Mesothelial cell of epicardium (in vitro differentiated cells): ENCODE data around the gene PARD3. TPM values are rescaled to one million over a fixed set of nuclear protein-coding genes. Genes with fewer than 3 reads are reported as not detected.
A peak's percentile ranks its signal among the peaks of the same experiment; 100 is the strongest.

ENCODE experiments used
- DNase-seq, 2 experiments: peaks; one replicate each; pipeline ENCODE4 v3.0.0; 2021; ENCODE audit warnings: low spot score in 2 of 2; ENCODE audit not compliant: unreplicated experiment in 2 of 2
- H3K27ac Mint-ChIP-seq: 2 replicates; pipeline ENCODE4 v1.8.0; 2021; ENCODE audit warnings: mixed read lengths
- H3K27me3 Mint-ChIP-seq: 2 replicates; pipeline ENCODE4 v1.8.0; 2021; ENCODE audit warnings: low read depth, mixed read lengths
- H3K36me3 Mint-ChIP-seq: 2 replicates; pipeline ENCODE4 v1.8.0; 2021; ENCODE audit warnings: mixed read lengths
- H3K4me1 Mint-ChIP-seq: 2 replicates; pipeline ENCODE4 v1.8.0; 2021; ENCODE audit warnings: mixed read lengths
- H3K4me3 Mint-ChIP-seq: 2 replicates; pipeline ENCODE4 v1.8.0; 2021; ENCODE audit warnings: mild to moderate bottlenecking, moderate library complexity, mixed read lengths
- H3K9me3 Mint-ChIP-seq: 2 replicates; pipeline ENCODE4 v1.8.0; 2021; ENCODE audit warnings: mixed read lengths
- total RNA-seq: library from RNA; stranded (reverse); gene quantifications from 3 replicates; pipeline ENCODE4 v1.2.1, GENCODE V29; 2021
- TF ChIP-seq, protein P1 (sequence below): fragments of 200-600 bp; sonication (generic); IDR thresholded peaks from one replicate; pipeline ENCODE4 v1.5.0; 2021; ENCODE audit warnings: antibody characterized with exemption; ENCODE audit not compliant: unreplicated experiment

PARD3 gene
- total RNA-seq, 1 donor from 2014 or later: 73.2 TPM

DNA sequence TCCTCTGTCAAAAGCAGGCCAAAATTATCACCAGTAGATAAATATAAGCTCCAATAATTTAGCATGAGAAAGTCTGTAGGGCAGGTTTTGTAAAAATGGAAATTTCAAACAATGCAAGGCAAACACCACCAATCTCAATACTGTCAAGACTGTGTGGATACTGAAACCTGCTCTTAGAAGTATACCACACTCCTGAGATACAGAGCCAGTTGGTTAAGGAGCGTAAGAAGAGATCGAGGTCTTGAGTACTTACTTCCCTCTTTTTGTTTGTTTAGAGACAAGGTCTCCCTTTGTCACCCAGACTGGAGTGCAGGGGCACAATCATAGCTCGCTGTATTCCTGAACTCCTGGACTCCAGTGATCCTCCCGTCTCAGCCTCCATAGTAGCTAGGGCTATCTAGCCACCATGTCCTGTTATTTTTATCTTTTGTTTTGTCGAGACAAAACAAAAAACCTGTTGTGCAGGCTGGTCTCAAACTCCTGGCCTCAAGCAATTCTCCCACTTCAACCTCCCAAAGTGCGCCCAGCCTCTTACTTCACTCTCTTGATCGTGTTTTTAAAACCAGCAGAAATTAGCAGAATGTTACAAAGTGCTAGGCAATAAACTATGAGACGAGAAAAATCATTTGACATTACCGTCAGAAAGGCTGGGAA is 205.7 kb downstream of the PARD3 start:
- H3K9me3 Mint-ChIP-seq: no peaks in the 10 kb centered on the region
- H3K27ac Mint-ChIP-seq: no peak overlapping the region
- H3K27me3 Mint-ChIP-seq: no peaks in the 10 kb centered on the region

DNA sequence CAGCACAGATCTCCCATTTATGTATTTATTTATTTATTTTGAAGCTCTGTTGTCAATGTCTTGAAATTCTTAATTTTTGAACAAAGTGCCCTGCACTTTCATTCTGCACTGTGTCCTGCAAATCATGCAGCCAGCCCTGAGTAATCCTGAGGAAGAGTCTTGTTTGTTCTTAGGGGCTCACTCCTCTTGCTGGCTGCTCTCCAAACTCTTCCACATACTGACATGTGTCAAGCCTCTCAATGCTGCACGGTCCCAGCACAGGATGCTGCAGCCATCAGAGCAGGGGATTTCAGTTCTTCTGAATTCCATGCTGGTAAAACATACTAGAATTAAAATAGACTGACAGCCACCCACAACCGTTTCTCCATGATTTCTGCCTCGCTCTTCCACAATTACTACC is 207.2 kb downstream of the PARD3 start:
- H3K4me1 Mint-ChIP-seq: peaks cover 19% of the 10 kb centered on the region
- no peak for DNase-seq
- H3K9me3 Mint-ChIP-seq: no peaks in the 10 kb centered on the region
- TF ChIP-seq, protein P1, sequence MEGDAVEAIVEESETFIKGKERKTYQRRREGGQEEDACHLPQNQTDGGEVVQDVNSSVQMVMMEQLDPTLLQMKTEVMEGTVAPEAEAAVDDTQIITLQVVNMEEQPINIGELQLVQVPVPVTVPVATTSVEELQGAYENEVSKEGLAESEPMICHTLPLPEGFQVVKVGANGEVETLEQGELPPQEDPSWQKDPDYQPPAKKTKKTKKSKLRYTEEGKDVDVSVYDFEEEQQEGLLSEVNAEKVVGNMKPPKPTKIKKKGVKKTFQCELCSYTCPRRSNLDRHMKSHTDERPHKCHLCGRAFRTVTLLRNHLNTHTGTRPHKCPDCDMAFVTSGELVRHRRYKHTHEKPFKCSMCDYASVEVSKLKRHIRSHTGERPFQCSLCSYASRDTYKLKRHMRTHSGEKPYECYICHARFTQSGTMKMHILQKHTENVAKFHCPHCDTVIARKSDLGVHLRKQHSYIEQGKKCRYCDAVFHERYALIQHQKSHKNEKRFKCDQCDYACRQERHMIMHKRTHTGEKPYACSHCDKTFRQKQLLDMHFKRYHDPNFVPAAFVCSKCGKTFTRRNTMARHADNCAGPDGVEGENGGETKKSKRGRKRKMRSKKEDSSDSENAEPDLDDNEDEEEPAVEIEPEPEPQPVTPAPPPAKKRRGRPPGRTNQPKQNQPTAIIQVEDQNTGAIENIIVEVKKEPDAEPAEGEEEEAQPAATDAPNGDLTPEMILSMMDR: no peak
- H3K4me3 Mint-ChIP-seq: no peak overlapping the region
- no peaks in the 10 kb centered on the region for H3K27me3 Mint-ChIP-seq
- no peaks in the 10 kb centered on the region for H3K36me3 Mint-ChIP-seq
- H3K27ac Mint-ChIP-seq: peak overlapping the region; percentile 3

More for the DNA sequence above, 205.7 kb downstream of the PARD3 start:
- Mint-ChIP-seq H3K4me1 (peaks cover 16% of the 10 kb centered on the region), H3K4me3 (no peak overlapping the region), H3K36me3 (no peaks in the 10 kb centered on the region)
- TF ChIP-seq, protein P1: no peak
- DNase-seq: no peak

DNA sequence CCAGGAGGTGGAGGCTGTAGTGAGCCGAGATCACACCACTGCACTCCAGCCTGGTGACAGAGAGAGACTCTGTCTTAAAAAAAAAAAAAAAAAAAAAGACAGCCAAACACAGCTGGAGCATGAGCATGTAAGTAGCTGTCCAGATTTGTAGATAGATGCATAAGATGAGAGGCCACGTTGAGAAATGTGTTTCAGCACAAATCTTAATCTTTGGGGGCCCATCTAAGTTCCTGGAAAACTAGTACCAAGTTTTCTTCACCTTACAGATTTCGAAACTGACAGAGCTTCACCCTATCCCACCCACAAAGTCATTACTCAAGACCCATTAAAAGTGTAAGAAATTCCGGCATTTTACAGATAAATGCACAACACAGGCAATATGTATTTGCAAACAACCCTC is 208.2 kb downstream of the PARD3 start:
- Mint-ChIP-seq H3K4me3 (no peak overlapping the region), H3K9me3 (no peaks in the 10 kb centered on the region), H3K27ac (no peak overlapping the region), H3K27me3 (no peaks in the 10 kb centered on the region), H3K36me3 (no peaks in the 10 kb centered on the region), H3K4me1 (peaks cover 19% of the 10 kb centered on the region)
- DNase-seq: no peak
- TF ChIP-seq, protein P1: no peak

DNA sequence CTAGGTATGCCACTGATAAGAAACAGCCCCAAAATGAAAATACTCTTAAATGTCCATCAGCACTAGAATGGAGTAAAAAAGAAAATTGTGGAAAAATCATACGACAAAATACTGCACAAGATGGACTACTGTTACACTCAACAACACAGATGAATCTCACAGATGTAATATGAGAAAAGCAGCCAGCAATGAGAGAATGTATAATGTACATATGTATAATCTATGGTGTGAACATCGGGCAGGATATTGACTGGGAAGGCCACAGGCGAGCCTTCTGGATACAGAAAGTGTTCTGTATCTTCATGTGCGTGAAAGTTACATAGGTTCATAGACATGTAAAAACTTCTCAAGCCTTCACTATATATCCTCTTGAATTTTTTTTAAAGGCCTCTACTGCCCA is 212.6 kb downstream of the PARD3 start:
- TF ChIP-seq, protein P1: no peak
- DNase-seq: no peak
- H3K27me3 Mint-ChIP-seq: no peaks in the 10 kb centered on the region
- no peaks in the 10 kb centered on the region for H3K36me3 Mint-ChIP-seq
- H3K9me3 Mint-ChIP-seq: no peaks in the 10 kb centered on the region
- H3K4me1 Mint-ChIP-seq: peaks cover 27% of the 10 kb centered on the region
- H3K27ac Mint-ChIP-seq: no peak overlapping the region
- no peak overlapping the region for H3K4me3 Mint-ChIP-seq

- H3K9me3 Mint-ChIP-seq: no peaks in the 10 kb centered on the region
- H3K27ac Mint-ChIP-seq: no peak overlapping the region
- DNase-seq: no peak
- no peaks in the 10 kb centered on the region for H3K27me3 Mint-ChIP-seq
- no peaks in the 10 kb centered on the region for H3K36me3 Mint-ChIP-seq
- TF ChIP-seq, protein P1: no peak
- peaks cover 21% of the 10 kb centered on the region for H3K4me1 Mint-ChIP-seq
- H3K4me3 Mint-ChIP-seq: no peak overlapping the region
These were observed 213.4 kb downstream of the PARD3 start for GRCh38 chr10:34601691-34602090.
